ENCODE measurements around the gene ZNF723. TPM values are rescaled to one million over a fixed set of nuclear protein-coding genes. Genes with fewer than 3 reads are reported as not detected.
"Not testable (repeated sequence)": the region's sequence is repeated elsewhere in the genome, so short reads cannot be mapped to it uniquely, and the experiment has no call there.

Gene ZNF723
- not detected for total RNA-seq

DNA sequence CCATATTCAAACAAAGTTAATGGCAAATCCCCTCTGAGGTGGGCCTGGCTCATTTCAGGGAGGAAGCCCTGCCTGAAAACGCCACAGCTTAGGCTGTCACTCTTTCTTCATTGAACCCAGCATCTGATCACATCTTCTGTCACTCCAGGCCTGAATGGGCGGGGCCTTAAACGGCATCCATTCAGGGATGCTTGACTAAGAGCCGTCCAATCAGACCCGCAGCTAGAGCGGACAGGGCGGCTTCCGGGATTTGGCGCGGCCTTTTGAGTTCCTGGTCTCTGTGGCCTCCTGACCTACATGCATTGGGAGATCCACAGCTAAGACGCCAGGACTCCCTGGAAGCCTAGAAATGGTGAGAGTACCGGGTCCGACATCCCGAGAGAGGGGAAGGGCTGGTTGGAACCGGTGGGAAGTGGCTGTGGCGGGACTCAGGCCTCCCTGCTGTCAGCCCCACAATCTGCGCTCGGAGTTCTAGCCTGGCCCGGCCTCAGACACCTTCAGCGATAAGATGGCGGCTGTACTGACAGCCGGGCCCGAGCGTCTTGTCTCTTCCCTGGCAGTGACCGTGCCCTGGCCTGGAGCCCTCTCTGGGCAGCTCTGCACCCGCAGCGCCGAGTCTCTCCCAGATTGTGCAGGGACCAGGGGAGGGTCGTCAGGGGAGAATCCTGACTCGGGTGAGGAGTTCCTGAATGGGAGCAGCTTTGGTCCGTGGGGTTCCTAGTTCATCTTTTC, at the start of gene ZNF723:
Gene ZNF723 (plus strand): TSS at position 261 of the 732 bp plus-strand sequence. CDS start 89 bp downstream, at position 350.
- DNase-seq, result no peak

DNA sequence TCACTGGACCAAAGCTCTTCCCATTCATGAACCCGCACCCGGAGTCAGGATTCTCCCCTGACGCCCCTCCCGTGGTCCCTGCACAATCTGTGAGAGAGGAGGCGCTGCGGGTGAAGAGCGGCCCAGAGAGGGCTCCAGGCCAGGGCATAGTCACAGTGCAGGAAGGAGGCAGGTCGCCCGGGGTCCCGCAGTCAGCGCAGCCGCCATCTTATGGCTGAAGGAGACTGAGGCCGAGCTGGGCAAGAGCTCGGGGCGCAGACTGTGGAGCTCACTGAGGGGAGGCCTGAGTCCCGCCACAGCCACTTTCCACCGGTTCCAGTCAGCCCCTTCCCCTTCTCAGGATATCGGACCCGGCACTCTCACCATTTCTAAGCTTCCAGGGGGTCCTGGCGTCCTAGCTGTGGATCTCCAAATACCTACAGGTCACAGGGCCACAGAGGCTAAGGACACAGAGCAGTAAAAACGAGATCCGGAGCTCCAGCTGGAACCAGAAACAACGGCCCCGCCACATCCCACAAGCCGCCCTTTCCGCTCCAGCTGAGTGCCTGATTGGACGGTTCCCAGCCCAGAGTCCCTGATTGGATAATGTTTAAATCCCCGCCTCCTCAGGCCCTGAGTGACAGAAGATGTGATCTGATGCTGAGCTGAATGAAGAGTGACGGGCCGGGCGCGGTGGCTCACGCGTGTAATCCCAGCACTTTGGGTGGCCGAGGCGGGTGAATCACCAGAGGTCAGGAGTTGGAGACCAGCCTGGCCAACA, 48.3 kb upstream of the ZNF723 start, which contains the start of gene ZNF99:
Gene ZNF99 (minus strand): TSS at position 501 of the 760 bp plus-strand sequence. CDS start 135 bp downstream, at position 366.
- DNase-seq, result peak; percentile 89

DNA sequence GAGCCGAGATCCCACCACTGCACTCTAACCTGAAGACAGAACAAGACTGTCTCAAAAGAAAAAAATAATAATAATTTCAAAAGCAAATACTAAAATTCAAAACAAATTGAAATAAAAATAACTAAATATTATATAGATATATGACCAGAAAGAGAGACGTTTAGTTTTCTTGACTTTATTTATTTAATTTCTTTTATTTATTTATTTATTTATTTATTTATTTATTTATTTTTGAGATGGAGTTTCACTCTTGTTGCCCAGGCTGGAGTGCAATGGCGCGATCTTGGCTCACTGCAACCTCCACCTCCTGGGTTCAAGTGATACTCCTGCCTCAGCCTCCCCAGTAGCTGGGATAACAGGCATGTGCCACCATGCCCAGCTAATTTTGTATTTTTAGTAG, 39.2 kb upstream of the ZNF723 start:
- DNase-seq, result not testable (repeated sequence)

DNA sequence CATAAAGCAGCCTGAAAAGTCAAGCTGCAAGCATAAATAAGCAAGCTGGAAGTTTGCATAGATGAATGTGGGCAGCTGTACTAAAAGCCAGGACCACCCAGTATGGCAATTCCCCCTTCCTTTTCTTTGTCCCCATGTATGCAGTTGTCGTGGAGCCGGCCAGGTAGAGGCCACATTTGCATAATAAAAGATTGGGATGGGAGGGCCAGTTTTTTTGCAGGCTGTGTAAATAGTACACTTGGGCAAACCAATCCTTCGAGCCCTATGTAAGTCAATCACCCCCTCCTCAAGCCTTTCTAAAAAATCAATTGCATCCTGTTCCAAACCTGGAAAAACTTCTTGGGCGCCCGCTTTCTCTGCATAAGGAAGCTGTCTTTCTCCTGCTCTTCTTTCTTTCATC, 35.1 kb upstream of the ZNF723 start:
- DNase-seq, result no peak

DNA sequence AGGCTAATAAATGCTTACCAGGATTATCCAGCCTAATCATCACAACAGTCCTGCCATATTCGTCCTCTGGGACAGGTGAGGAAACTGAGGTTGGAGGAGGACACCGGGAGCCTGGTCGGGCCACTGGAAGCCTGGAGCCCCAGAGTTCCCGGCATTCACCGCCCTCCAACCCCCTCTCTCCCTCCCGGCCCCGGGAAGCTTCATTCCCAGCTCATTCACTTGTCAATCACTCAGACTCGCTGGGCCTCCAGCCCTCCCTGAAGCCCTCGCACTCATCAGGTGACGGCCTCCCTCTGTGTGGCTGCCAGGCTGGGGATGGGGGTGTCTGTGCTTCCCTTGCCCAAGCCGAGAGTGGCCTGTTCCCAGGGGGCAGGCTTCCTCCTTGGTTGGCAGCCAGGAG, 25.7 kb upstream of the ZNF723 start:
- DNase-seq, result no peak

DNA sequence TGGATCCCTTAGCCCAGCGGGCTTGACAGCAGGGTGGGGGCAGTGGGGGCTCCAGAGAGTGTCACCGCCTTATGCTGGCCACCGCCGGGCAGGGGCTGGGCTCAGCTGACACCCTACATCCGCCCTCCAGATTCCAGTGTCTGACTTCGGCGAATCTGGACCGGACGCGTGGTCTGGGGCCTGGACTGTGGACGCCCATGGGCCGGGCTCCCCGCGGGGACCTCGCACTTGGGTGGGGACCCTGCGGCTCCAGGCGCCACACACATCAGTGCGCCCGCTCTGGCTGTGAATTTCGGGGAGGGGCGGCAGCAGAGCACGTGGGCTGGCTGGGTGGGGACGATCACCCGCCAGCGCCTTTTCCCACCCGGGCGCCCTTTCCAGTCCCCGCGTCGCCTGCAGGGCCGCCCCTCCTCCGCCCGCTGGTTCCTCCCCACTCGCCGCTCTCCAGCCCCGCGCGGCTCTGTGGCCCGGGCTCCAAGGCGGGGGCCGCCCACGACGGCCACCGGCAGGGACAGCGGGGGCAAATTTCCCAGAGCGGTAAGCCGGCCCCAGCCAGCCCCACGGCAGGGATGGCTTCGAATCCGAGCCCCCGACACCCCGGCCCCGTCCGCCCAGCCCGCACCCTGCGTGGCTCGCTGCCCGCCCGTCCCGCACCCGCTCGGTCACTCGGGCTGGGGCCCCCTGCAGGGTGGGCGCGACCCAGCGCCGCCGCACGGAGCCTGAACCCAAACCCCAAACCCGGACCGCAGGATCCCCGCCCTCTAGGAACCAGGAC, 24.8 kb upstream of the ZNF723 start:
- DNase-seq, result no peak

DNA sequence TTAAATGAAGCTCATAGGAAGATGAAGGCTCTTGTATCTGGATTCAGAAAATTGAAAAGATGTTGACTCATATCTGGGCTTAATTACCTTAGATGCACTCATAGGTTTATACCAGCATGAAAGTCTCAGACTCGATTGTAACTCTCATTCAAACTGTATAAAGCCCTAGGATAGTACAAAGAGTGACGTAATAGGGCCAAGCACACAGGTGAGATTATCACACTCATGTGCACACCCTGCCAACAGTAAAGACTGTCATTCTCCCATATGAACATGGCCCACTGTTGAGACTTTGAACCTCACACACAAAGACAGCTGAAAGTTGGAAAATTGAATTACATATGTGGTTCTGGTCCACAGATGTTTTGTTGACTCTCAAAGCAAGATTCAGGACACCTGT, 18.0 kb upstream of the ZNF723 start:
- DNase-seq, result no peak

DNA sequence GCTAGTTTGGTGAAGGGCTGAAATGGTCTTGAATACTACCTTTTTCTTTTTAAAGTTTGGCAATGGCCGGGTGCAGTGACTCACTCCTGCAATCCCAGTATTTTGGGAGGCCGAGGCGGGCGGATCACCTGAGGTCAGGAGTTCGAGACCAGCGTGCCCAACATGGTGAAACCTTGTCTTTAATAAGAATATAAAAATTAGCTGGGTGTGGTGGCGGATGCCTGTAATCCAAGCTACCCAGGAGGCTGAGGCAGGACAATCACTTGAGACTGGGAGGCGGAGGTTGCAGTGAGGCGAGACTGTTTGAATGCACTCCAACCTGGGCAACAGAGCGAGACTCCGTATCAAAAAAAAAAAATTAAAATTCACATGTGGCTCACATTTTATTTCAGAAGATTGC, 880 bp upstream of the ZNF723 start:
- DNase-seq, result no peak

DNA sequence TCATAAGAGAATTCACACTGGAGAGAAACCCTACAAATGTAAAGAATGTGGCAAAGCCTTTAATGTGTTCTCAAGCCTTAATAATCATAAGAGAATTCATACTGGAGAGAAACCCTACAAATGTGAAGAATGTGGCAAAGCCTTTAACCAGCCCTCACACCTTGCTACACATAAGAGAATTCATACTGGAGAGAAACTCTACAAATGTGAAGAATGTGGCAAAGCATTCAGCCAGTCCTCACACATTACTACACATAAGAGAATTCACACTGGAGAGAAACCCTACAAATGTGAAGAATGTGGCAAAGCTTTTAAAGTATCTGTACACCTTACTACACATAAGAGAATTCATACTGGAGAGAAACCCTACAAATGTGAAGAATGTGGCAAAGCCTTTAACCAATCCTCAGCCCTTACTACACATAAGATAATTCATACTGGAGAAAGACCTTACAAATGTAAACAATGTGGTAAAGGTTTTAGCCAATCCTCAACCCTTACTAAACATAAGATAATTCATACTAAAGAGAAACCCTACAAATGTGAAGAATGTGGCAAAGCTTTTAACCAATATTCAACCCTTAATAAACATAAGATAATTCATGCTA, 25.7 kb downstream of the ZNF723 start:
- not testable (repeated sequence) for DNase-seq

DNA sequence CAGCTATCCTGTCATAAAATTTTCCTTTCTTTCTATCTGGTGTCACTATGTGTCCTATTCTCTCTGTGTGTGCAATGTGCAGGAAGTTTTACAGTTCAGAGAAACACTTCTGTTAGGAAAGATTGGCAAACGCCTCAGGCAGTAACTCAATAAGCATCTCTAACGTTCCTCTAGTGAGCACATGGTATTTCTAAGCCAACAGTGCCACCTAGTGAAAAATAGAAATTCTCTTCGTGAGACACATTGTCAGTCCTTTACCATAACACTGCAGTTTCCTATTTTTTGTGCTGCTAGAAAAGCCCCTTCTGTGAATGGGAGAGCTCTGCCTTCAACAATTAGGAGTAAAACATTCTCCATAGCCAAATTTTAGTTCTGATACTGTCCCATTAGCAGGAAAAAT, 50.7 kb downstream of the ZNF723 start:
- DNase-seq, result peak; percentile 27

DNA sequence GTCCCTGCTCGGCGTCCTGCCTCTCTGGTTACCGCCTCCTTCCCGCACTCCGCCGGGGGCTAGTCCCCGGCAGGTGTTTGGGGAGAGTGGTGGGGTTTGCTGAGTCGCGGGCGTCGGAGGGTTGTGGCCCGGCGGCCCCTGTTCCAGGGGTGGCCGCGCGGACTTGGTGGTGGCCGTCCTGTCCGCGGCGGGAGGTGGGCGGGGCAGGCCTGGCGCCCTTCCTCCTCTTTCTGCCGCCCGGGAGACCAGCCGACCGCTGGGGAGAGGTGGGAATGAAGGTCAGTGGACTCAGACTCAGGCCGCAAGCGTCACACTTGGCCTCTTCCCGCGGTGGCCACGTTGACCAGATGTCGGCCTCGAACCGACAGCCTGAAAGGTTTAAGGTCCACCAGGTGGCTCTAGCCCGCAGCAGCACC, 61.8 kb downstream of the ZNF723 start:
- no peak for DNase-seq

DNA sequence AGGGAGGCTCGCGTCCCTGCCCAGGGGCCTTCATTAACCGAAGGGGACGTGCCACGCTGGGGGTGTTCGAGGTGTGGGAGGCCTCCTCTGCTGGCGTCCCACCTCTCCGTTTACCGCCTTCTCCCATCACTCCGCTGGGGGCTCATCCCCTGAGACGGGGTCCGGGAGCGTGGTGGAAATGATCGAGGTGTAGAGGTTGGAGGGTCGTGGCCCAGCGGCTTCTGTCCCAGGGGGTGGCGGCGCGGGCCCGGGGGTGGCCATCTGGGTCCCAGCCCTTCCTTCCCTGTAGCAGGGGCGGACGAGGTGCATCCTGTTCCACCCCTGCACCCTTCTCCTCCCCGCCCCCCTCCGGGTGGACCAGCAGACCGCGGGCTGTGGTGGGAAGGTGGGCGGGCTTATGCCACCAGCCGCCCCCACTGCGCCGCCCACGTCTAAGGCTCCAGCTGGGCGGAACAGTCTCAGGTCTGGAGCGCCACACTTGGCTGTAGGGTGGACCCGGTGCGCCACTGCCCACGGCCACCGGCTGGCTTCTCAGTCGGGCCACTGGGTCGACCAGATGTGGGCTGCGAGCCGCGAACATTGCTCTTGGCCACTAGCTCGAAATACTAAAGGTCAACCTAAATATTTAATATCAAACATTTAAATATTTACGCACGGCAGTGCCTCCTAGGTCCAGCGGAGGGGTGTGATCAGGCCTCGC, 69.5 kb downstream of the ZNF723 start:
- no peak for DNase-seq

Small RNA genes within 50 kb of the gene (small RNA-seq; reads per million reads assigned to genes)
- not detected for gene VN1R88P (ENCODE audit: low replicate concordance)

Other genes with a start within 250 kb of the ZNF723 start
- 1.6 TPM for gene ZNF492, start 198.0 kb upstream of the ZNF723 start, total RNA-seq
- gene ZNF99, start 48.1 kb upstream of the ZNF723 start, total RNA-seq, result 0.51 TPM
- 0.31 TPM for gene ZNF728, start 170.9 kb downstream of the ZNF723 start, total RNA-seq

Data from tongue (tissue), 3 donors.